GM15510 (cell line): ENCODE results near the gene PCDH9.

Experiments
- POLR2A ChIP-seq: IDR thresholded peaks from 3 replicates; pipeline ENCODE4 v1.6.1; 2011; ENCODE audit warnings: borderline replicate concordance; ENCODE audit not compliant: insufficient read length; ENCODE audit errors: extremely low read depth

Gene PCDH9

DNA sequence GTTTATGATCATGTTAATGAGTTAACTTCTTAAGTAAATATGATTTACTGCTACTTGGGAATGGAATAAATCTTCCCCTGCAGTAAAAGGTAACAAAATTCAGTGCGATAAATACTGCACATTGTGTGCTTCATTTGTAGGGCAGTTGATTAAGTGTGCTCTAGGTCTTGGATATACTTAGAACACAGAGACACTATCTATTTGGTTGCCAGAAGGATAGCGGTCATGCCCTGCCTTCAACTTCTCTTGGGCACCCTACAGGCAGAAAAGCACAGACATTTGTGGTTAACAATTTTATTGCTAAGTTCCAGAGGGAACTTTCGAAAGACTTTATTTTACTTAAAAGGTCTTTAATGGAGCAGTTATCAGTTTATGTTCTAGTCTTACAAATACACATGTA lies 605.8 kb downstream of the PCDH9 start:
- no peak for TF ChIP-seq POLR2A

DNA sequence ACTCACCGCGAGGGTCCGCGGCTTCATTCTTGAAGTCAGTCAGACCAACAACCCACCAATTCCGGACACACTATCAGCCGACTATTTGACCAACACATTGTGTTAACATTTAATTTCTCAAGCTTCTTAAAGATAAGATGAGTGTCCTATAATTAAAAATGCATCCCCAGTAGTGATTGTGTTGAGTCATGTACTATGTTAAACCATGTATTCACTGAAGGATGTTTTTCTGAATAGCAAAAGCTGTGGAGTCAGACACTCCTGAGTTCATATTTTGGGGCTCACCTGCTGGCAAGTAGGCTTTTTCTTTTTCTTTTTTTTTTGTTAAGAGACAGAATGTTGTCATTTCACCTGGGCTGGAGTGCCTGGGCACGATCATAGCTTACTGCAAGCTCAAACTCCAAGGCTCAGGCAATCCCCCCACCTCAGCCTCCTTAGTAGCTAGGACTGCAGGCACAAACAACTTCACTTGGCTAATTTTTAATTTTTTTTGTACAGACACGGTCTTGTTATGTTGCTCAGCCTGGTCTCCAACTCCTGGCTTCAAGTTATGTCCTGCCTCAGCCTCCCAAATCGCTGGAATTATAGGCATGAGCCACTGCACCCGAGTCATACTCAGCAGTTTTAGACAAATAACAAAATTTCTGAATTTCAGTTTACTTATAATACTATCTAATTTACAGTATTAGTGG lies 606.9 kb downstream of the PCDH9 start:
- TF ChIP-seq POLR2A: no peak

DNA sequence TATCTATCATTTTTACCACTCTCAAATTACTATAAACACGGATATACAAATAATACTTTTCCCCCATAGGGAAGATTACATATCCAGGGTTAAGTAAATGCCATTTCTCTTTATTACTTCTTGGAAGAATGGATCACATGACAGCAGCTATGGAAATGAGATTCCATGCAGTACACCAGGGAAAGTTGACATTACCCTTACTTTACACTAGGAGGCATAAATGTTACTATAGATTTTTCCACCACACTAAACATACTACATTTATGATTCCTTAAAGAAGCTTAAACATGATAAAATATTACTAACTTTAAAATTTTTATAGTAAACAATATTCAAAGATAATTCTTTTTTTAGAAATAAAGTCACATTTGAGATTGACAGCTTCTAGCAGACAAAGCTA lies 611.4 kb downstream of the PCDH9 start:
- TF ChIP-seq POLR2A: no peak

DNA sequence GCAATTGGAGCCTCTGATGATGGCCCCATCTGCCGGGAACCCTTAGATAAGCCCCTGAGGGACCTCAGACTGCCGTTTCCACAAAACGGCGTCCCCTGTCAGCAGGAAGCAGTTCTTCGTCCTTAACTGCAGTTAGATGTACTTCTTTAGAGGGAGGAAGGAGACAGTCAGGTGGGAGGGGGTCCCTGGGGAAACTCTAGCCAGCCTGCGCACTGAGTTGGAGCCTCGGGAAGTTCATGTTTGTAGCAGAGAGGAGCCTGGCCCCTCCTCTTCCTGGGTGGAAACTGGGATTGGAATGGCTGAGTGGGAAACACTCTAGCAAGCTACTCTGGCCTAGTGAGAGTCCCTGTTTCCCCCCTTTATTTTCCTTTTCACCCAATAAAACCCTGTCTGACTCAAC lies 612.4 kb downstream of the PCDH9 start:
- TF ChIP-seq POLR2A: no peak

DNA sequence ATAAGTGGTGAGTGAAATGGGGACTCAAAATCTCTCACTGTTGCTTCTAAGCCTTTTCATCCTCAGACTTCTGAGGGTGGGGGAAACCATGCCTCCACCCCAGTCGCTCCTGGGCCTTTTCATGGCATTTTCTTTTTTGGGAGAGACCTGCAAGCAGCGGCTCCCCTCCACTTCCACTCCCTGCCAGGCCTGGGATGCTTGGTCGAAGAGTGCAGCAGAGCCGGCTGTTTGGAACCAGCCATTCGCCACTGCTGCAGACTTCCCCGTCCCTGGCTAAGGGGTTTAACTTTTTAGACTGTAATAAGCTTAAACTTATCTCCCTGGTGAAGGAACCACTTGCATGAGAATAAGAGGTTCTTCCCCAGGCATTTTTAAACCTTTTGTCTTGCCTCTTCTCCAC lies 617.2 kb downstream of the PCDH9 start:
- no peak for TF ChIP-seq POLR2A

DNA sequence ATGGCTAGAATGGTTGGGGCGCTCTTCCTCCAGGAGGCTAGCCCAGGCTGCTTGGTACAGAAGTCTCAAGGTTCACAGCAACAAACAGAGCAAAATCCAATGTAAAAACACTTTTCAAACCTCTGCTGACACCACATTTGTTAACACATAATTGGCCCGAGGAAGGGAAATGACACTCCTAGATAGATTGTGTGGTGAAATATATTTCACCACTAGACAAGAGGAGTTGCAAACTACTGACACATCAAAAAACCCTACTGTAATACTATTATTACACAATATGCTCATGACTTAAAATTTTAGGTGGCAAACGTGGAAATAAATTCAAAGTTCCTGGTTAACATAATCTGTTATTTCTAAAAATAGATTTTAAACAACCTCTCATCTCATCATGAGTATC lies 643.6 kb downstream of the PCDH9 start:
- no peak for TF ChIP-seq POLR2A

DNA sequence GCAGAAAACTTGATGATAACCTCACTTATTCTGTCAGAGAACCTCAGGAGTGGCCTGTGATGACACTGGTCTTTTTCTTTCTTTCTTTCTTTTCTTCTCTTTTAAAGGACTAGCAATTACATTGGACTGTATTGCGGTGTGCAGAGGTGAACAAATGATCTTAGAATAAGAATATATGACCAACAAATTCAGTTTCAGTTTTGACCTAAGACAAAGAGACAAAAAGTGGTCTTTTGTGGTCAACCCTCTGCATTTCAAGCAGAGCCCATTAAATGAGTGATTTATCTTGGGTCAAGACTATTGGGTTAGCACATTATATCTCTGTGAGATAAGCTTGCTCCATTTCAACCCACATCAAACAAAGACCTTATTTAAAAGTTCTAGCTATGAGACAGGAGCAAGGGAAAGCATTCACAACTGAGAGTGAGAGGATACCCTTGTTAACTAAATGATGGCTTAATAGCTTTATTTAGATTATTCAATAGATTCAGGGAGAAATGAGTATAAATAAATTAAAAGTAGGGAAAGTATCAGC lies 644.4 kb downstream of the PCDH9 start:
- TF ChIP-seq POLR2A: no peak

DNA sequence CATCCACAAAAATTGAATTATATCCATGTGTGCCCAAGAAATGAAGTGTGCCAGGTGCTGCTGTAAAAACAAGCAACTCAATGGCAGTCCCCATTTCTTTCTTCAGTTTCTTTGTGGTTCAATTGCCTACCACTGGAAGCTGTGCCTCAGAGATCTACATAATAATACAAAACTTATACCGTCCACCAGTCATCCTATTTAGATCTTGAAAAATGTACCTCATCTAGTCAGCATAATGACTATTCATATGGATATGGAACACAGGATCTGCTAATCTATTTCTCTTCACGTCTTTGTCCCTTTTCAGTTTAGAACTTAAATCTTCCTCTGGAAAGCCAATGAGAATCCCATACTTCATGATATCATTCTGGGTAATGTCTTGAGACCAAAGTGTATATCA lies 648.5 kb downstream of the PCDH9 start:
- TF ChIP-seq POLR2A: no peak

DNA sequence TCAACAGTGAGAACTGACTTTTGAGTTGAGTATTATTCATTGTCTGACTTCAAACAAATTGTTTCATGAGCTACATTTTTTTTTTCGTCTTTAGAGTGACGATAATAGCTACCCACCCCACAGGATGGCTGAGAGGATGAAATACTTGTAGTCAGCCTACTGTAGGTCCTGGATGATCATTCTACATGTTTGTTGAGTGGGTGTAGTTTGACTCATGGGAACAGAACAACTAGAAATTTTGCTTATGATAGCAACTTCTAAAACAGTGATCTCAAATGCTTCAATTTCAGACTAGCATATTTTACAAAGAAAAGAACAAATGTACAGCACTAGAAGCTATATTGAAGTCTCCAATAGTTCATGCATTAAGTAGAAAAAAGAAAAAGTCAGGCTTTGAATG lies 651.8 kb downstream of the PCDH9 start:
- TF ChIP-seq POLR2A: no peak

DNA sequence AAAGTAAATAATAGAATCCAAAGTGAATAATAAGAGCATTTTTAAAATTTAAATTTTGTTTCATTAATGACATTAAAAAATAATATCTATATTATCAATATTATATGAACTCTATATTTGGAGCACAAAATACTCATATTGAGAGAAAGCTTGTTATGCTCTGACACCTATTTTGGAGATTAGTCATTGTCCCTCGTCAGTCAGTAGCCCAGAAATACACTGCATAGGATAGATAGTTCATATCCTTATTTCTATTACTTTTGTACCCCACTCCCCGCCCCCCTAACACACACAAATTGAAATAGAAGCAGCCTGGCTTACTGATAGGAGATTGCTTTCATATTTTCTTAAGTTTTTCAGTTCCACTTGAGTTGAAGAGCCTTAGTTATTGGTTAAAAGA lies 652.8 kb downstream of the PCDH9 start:
- no peak for TF ChIP-seq POLR2A

DNA sequence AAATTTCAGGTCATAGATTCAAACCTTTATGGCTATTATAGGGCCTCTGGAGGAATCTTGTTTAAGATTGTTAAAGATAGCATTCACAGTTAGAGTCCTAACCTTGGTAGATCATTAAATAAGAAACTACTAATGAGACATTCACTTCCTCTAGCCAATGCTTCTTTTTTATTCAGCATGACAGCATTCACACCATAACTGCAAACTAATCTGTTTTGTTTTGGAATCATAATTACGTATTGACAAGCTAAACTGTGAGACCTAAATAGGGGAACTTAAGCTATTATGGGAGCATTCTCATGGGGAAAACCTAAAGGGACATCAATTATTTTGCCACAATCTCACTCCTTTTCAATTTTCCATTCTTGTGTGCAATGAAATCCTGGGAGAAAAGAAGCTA lies 653.8 kb downstream of the PCDH9 start:
- TF ChIP-seq POLR2A: no peak

DNA sequence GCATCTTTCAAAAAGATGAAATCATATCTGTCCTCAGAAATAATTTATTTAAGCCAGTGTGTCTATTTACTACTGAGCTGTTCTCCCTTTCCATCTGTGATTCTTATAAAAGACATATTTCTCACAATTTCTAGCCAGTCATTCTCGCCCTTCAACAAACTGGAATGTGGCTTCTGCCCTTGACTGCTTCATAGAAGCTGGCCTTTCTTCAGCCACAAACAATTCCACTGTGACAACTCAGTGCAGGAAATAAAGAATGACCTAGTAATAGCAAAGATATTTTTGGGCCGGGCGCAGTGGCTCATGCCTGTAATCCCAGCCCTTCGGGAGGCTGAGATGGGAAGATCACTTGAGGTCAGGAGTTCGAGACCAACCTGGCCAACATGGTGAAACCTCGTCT lies 655.5 kb downstream of the PCDH9 start:
- no peak for TF ChIP-seq POLR2A

DNA sequence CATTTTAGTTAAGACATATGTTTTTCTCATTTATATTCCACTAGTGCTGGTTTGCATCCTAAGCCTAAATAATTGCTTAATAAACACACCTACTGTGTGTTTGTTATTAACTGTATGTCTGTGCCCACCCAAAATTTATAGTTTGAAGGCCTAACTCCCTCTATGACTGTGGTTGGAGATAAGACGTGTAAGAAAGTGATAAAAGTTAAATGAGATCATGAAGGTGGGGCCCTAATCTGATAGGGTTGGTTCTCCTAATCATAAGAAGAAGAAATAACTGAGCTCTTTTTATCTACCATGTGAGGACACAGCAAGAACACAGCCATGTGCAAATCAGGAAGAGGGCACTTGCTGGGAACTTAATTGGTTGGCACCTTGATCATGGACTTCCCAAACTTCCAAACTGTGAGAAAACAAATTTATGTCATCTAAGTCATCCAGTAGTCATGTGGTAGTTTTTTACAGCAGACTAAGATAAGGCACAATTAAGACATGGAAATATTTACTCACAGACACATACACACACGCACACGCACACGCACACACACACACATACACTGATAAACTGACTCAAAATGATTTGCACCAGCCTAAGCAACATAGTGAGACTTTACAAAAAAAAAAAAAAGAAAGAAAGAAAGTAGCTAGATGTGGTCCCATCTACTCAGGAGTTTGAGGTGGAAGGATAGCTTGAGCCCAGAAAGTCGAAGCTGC lies 662.1 kb downstream of the PCDH9 start:
- no peak for TF ChIP-seq POLR2A

DNA sequence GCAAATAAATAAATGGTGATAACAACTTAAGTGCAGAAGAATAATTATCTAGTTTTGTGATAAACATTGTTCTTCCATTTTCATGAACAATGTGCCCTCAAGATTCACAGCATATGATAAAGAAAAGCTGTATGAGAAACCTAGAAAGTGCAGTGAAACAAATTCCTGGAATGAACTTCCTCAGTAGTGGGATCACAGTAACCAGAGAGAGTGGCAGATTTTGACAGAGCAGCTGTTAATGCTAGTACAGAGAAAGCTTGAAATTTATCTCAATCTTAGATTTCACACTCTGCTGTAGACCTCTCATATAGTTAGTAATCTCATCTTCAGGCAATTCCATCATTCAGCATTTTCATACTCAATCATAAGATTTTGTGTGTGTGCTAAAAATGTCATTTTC lies 664.9 kb downstream of the PCDH9 start:
- TF ChIP-seq POLR2A: no peak

DNA sequence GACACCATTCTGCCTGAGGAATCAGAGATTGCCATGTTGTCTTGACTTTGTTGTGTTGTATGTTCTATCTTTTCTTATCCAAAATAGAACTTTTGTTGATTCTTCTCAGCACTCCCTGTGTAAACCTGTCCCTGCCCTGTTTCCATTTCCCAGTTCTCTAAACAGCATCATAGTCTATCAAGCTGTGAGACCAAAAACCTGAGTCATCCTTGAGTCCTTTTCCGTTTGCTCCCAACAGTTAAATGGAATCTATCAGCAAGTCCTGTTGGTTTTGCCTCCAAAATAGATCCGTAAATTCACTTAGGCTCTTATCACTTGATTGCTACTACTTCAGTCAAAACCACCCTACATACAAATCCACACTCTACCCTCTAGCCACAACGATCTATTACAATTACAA lies 667.1 kb downstream of the PCDH9 start:
- TF ChIP-seq POLR2A: no peak

DNA sequence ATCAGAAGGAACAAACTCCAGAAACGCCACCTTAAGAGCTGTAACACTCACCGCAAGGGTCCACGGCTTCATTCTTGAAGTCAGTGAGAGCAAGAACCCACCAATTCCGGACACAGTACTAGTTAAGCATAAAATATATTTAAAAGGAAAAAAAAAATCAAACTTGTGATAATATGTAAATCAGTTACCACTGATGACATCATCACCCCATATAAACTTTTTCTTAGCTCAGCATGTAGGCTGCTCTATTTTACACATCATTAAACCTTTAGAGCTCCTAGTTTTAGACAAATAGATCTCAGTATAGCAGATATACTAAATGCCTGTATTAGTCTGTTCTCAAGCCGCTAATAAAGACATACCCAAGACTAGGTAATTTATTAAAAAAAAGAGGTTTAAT lies 668.1 kb downstream of the PCDH9 start:
- TF ChIP-seq POLR2A: no peak
